Mononuclear cell (primary cell): Measurements from ENCODE around the gene RPS19BP1. TPM values are rescaled to one million over a fixed set of nuclear protein-coding genes. Genes with fewer than 3 reads are reported as not detected.

Experiments used
- H3K27me3 ChIP-seq: 2 replicates; pipeline ENCODE4 v1.6.0; 2011; ENCODE audit warnings: low read length, control low read depth; ENCODE audit not compliant: insufficient read depth
- H3K4me1 ChIP-seq: 2 replicates; pipeline ENCODE4 v1.5.1; 2011; ENCODE audit warnings: mild to moderate bottlenecking, low read length, control low read depth; ENCODE audit not compliant: insufficient read depth
- H3K4me3 ChIP-seq: 2 replicates; pipeline ENCODE4 v1.5.1; 2011; ENCODE audit warnings: mild to moderate bottlenecking, low read length, moderate library complexity
- H3K9me3 ChIP-seq: 2 replicates; pipeline ENCODE4 v1.5.1; 2011; ENCODE audit warnings: low read depth, mild to moderate bottlenecking, control low read depth, low read length
- total RNA-seq: library from RNA; depleted of rRNA; stranded (reverse); fragments of >200 nt; gene quantifications from one replicate; pipeline ENCODE4 v1.2.3, GENCODE V29; 2012

RPS19BP1 gene
- total RNA-seq, 1 donor, result 49.2 TPM

- Histone ChIP-seq H3K4me3 (no peak overlapping the region), H3K9me3 (no peaks in the 10 kb centered on the region), H3K27me3 (no peaks in the 10 kb centered on the region), H3K4me1 (peaks cover 7% of the 10 kb centered on the region)
Measured at GRCh38 chr22:39486951-39487825, 45.4 kb downstream of the RPS19BP1 start.

- no peaks in the 10 kb centered on the region for H3K9me3 ChIP-seq
- no peaks in the 10 kb centered on the region for H3K4me1 ChIP-seq
- H3K4me3 ChIP-seq, result no peak overlapping the region
- no peaks in the 10 kb centered on the region for H3K27me3 ChIP-seq
Measured at GRCh38 chr22:39482768-39483167, 49.8 kb downstream of the RPS19BP1 start.

GRCh38 chr22:39481595-39481994 lies 51.0 kb downstream of the RPS19BP1 start:
- Histone ChIP-seq H3K4me3 (no peak overlapping the region), H3K4me1 (no peaks in the 10 kb centered on the region), H3K9me3 (no peaks in the 10 kb centered on the region), H3K27me3 (no peaks in the 10 kb centered on the region)

GRCh38 chr22:39481054-39481453 lies 51.5 kb downstream of the RPS19BP1 start:
- no peaks in the 10 kb centered on the region for H3K4me1 ChIP-seq
- H3K4me3 ChIP-seq, result no peak overlapping the region
- H3K27me3 ChIP-seq, result no peaks in the 10 kb centered on the region
- no peaks in the 10 kb centered on the region for H3K9me3 ChIP-seq

- Histone ChIP-seq H3K4me1 (no peaks in the 10 kb centered on the region), H3K27me3 (no peaks in the 10 kb centered on the region), H3K4me3 (no peak overlapping the region), H3K9me3 (no peaks in the 10 kb centered on the region)
Measured at GRCh38 chr22:39480557-39480956, 52.0 kb downstream of the RPS19BP1 start.

- no peaks in the 10 kb centered on the region for H3K9me3 ChIP-seq
- H3K4me1 ChIP-seq, result no peaks in the 10 kb centered on the region
- H3K27me3 ChIP-seq, result no peaks in the 10 kb centered on the region
- H3K4me3 ChIP-seq, result no peak overlapping the region
Measured at GRCh38 chr22:39479254-39479653, 53.3 kb downstream of the RPS19BP1 start.

Other genes with a start within 250 kb of the RPS19BP1 start
- gene RPL3, start 213.1 kb downstream of the RPS19BP1 start, total RNA-seq, result 4,267 TPM
- gene SYNGR1, start 182.8 kb downstream of the RPS19BP1 start, total RNA-seq, result 6.5 TPM
- 9.1 TPM for gene TAB1, start 133.0 kb downstream of the RPS19BP1 start, total RNA-seq
- gene MGAT3, start 75.7 kb downstream of the RPS19BP1 start, total RNA-seq, result 0.21 TPM
- gene MIEF1, start 30.5 kb downstream of the RPS19BP1 start, total RNA-seq, result 26.4 TPM
- 274 TPM for gene ATF4, start 12.2 kb downstream of the RPS19BP1 start, total RNA-seq
- gene CACNA1I, start 38.0 kb upstream of the RPS19BP1 start, total RNA-seq, result 8.0 TPM